G401.6 (cell line): ENCODE measurements around the gene MYH11.
"Not testable (repeated sequence)": the region's sequence is repeated elsewhere in the genome, so short reads cannot be mapped to it uniquely, and the experiment has no call there.

Experiments used
- FAIRE-seq: peaks from 2 replicates; lab custom pipeline; 2012; peaks lifted over from hg19 to GRCh38; lab: Jason Lieb, UNC

Gene MYH11

DNA sequence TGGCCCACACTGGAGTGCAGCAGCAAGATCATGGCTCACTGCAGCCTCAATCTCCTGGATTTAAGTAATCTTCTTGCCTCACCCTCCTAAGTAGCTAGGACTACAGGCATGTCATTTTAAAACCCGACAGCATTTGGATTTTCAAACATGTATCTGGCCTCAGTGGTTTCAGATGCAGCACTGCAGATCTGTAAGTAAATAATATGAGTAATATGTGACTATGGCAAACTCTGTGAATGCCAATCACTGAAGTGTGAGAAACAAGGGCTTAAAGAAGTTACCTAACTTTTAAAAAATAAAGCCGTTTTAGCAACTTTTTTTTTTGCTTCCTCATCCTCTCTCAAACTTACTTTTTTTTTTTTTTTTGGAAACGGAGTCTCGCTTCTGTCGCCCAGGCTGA lies 19.7 kb upstream of the MYH11 start:
- FAIRE-seq, result no peak

DNA sequence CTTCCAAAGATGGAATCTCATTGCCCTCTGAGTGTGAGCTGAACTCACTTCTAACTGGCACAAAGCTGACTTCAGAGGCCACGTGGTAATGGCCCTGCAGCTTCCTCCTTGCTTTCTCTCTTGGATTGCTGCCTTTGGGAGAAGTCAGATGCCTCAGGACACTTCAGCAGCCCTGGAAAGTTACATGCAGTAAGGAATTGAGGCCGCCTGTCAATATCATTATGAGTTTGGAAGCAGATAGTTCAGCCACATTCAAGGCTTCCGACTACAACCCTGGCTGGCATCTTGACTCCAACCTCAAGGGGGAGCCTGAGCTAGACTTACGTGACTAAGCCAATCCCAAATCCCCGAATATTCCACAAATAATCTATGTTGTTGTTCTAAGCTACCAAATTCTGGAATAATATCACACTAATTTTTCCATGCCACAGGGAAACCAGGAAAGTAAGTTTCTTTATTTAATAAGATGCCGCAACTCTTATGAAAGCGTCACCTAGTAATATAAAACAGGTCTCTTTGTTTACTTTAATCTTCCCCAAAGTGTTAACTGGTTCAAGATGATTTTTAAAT lies 18.0 kb upstream of the MYH11 start:
- FAIRE-seq, result peak; percentile 90

DNA sequence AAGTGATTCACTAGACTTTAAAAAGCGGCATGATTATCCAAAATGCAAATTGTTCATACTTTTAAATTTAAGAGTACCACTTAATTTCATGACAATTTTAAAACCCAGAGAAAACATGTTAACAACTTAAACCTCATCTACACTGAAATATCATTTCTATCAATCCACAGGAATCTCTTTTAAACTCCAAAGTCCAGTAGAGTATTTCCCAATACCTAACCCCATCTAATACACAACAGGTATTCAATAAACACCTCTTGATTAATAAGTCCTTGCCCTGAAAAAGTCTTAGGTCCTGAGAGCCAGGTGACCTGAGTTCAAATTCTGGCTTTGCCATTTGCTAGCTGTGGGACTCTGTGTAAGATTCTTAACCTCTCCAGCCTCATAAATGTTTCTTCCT lies 16.9 kb upstream of the MYH11 start:
- FAIRE-seq, result no peak

DNA sequence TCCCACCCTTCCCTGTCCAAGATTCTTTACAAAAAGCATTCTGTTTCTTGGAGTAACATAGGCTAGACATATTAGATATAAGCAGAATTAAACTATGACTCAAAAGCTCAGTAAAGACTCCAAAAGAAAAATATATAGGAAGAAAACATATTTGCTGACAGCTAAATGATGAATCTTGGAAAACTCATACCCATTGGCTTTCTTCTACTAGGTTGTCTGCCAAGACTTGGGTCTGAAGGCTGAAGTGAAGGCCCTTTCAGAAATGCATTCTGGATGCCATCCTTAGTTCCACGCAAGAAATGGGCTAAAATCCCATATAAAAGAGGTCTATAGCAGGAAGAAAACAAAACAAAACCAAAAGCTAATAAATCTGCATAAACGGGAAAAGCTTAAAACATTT lies 16.5 kb upstream of the MYH11 start:
- FAIRE-seq, result no peak

DNA sequence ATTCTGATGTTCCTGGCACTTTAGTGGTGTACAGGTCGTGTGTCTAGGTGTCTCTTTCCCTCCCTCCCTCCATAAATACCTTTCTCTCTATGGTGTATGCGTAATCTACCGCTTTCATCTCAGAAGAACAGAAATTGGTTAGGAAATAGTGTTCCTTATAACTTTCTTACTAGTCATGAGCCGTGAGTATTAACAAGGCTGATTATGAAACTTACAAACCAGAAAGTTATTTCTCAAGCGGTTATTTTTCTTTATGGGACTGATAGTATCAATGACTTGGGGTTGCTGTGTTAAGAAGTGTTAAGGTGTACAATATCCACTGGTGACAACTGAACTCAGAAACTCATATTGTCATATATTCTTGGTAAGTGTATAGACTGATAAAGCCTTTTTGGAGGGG lies 13.2 kb upstream of the MYH11 start:
- no peak for FAIRE-seq

DNA sequence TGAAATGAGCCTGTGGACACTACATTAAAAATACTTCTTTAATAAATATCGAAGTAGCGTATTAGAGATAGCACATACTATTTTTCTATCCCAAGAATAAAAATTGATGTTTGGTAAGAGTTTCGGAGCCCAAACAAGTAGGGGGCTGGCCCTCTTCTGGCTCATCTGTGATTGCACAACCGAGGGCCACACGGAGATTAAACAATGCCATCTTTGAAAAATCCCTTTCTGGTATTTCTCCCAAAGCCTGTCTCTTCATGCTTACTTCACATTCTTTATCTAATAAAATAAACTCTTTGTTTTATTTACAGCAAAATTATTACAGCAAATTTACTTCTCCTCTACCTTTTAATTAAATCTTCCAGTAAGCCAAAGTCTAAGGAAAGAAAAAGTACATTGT lies 9.6 kb upstream of the MYH11 start:
- FAIRE-seq, result no peak

DNA sequence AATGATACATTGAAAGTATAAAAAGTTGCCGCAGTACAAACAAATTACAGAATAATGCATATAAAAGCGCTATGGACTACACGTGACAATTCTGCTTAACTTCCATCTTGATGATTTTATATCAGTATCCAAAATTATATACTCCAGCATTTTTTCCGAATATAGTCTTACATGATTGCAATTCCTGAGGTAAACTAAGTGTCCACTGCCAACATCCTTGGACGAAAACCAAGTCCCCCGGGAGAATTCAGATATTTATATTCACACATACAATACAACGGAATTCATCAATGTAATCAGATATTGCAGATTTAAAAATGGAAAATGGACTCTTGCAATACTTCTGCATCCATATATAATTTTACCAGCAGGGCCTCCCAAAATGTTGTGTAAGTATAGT lies 8.9 kb upstream of the MYH11 start:
- no peak for FAIRE-seq

DNA sequence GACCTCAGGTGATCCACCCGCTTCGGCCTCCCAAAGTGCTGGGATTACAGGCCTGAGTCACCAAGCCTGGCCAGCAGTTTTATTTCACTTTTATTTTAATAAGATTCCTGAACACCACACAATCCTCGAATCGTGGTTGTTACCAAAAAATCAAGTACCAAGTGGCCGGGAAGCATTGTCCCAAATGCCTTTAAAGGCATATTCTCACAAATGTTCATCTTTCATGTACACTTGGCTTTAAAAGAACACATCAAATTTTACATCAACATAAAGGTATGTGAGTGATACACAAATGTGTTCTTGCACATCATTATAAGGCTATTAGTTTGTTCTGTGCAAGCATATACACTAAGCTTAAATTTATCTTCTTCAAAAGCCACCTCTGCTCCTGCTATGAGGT lies 8.1 kb upstream of the MYH11 start:
- FAIRE-seq, result no peak

DNA sequence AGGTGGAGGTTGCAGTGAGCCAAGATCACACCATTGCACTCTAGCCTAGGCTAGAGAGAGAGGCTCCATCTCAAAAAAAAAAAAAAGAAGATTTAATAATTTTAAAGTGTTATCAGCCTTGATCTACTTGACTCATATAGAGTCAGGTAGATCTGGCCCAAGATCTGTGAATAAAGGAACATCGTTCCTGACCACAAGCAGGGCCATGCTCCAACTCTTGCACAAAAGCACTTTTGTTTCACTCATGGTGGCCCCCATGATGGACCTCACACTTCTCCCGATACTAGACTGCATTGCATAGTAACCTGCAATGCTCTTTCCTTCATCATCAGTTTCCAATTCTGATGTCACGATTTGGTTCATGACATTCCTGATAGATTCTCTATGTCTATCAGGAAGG lies 5.2 kb upstream of the MYH11 start:
- FAIRE-seq, result no peak

DNA sequence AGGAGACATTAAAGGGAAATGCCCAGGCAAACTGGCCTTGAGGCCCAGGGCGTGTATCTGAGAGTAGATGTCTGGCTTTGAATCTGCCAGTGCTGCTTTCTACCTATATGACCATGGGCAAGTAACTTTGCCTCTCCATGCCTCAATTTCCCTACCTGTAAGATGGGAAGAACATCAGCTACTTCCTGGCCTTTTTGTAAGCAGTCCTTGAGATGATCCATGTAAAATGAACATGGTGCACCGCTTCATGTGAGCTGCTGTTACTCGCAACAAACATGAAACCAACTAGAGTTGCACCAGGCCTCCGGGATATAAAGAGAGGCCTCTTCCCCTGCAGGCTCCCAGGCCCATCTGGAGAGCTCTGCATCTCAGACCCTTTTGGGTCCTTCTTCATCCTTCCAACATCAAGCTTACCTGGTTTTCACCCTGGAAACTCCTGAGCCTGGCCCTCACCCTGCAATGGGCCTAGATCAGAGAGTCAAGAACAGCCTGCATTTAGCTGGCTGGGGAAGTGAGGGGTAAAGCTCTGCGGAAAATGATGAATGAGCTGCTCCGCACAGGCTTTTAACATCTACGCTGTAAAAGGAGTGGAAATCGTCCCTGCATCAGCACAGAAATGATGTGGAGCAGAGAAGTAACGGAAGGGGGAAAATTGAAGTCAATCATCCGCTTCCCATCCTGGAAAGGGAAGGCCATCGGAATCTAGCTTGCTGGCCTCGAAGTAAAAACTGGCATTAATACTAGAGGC lies 2.3 kb upstream of the MYH11 start:
- FAIRE-seq, result no peak

DNA sequence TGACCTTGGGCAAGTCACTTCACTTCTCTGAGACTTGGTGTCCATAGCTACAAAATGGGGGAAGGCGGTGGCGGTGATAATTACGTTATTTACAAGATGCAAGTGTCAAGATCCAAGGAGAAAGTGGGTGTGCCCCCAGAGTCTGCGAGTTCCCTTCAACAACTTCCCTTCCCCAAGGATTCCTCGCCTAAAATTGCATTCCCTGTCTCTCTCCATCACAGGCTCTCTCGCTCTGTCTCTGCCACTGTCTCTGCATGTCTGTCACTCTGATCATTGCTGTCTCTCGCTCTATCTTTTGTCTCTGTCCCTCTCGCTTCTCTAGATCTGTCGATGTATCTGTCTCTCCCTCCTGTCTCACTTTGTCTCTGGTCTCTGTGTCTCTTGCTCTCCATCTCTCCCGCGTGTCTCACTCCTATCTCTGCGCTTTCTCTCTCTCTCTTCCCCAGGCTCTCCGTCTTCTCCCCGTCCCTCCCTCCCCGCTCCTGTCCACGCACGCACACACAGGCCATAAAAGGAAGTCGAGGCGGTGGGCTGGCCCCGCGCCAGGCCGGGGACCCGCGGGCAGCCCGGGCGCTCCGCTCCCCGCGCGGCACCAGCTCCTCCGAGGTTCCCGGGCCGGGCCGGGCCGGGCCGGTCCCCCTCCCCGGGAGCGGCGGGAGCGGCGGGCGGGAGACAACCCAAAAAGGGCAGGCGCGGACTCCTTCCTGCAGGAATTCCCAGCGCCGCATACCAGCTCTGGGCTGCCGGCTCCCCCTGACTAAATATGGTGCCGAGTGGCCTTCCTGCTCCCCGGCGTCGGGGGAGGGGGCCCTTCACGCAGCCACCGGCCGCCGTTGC lies 1.1 kb upstream of the MYH11 start:
- FAIRE-seq, result no peak

DNA sequence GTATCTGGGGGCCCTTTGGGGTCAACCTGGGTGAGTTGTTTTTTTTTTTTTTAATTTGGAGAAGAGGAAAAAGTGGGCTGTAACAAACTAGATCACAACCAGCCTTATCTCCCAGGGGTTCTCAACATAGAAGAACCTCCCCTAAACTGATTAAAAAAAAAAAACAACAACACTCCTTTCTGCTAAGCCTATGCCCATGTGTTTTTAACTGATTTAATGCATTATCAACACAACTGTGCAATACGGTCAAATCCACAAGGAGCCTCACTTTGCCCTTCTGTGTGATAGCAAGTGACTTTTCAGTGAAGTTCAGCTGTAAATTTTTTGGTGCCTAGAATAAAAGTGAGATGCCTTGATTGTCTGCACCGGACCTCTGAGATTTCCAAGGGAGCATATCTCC lies 646 bp downstream of the MYH11 start:
- FAIRE-seq, result no peak

DNA sequence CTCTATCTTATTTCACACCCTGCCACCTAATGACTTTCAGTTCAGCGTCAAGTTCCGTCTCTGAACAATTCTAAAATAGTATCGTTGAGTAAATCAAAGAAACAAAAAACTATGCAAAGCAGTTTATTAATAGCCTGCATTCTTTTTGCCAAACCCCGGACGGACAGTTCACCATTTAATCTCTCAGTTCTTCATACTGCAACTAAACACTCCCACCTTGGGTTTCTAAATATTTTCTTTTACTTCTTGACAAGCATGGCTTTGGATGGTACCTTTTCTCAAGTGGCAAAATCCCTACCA lies 1.2 kb downstream of the MYH11 start:
- FAIRE-seq, result no peak

DNA sequence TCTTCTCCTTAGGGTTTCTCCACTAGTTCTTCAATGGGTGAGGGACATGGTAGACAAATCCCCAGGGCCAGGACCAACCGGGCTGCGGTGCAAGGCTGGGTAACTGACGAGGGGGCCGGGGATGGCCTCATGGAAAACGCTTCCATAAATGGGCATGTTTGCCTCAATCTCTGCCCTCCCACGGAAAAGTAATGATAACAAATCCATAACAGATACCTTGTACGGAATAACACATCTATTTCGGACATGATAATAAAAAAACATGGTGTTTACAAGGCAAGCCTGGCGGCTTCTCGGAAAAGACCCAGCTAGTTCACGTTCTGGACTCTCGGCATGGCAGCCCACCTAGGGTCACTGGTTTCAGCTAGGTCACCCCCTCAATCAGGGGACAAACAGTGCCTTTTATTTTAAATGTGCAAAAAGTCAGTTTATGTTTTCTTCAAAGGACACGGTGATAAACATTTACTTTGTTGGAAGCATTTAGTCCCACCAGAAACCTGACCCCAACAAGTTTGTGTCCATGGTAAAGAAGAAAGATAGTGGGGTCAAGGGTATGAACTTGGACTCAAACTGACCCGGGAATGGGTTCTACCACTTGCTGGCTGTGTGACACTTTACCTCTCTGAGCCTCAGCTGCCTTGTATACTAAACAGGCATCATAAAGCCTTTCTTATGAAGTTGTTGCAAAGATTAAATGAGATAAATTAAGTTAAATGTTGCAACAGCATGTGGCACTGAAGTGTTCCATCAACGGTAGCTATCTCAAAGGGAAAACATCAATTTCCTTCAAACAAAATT lies 1.7 kb downstream of the MYH11 start:
- no peak for FAIRE-seq

DNA sequence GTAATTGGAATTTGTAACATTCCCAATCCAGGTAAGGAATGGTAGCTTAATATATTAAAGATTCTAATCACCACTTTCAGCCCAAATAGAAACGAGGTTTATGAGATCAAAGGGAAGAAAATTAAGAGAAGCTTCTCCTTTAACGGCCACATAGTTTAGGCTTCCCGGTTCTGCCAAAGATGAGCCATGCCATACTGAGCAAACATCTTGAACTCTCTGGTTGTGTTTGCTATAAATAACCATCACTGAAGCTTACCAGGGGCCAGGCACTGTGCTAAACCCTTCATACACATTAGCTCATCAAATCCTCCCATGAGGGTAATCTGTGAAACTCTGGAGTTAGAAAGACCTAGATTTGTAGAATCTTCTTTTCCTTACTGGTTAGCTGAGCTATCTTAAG lies 2.8 kb downstream of the MYH11 start:
- FAIRE-seq, result no peak

DNA sequence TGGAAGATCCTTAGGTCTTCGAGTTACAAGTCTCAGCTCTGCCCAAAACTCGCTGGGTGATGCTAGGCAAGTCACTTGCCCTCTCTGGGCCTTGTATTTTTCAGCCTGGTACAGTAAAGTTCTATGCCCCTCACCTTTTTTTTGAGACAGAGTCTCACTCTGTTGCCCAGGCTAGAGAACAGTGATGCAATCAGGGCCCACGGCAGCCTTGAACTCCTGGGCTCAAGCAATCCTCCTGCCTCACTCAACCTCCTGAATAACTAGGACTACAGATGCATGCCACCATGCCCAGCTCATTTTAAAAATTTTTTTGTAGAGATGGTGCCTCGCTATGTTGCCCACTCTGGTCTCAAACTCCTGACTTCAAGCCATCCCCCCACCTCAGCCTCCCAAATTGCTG lies 3.8 kb downstream of the MYH11 start:
- no peak for FAIRE-seq

DNA sequence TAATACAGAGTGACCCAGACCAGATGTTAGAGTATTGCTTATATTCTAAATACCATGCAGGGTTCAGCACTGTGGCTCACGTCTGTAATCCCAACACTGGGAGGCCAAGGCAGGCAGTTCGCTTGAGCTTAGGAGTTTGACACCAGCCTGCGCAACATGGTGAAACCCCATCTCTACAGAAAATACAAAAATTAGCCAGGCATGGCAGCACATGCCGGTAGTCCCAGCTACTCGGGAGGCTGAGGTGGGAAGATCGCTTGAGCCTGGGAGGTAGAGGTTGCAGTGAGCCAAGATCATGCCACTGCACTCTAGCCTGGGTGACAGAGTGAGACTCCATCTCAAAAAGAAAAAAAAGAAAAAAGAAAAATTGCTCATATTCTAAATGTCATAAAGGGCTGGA lies 6.3 kb downstream of the MYH11 start:
- FAIRE-seq, result not testable (repeated sequence)

DNA sequence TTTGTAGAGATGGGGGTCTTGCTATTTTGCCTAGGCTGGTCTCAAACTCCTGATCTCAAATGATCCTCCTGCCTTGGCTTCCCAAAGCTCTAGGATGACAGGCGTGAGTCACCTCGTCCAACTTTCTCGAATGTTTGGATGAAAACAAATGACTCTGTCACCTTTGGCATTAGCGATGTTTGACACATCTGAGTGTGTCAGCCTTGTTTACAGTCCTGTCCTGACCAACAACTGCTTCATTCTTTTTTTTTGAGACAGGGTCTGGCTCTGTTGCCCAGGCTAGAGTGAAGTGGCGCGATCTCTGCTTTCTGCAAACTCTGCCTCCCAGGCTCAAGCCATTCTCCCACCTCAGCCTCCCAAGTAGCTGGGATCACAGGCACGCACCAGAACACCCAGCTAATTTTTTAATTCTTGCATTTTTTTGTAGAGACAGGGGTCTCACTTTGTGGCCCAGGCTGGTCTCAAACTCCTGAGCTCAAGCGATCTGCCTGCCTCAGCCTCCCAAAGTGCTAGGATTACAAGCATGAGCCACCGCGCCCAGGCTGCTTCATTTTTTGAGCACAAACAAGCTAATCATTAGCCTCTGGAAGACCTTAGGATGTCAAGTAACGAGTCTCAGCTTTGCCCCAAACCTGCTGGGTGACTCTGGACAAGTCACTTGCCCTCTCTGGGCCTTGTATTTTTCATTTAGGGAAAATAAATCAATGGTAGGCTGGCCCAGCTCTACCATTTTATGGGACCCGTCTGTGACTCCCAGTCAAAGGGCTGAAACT lies 7.4 kb downstream of the MYH11 start:
- FAIRE-seq, result no peak

DNA sequence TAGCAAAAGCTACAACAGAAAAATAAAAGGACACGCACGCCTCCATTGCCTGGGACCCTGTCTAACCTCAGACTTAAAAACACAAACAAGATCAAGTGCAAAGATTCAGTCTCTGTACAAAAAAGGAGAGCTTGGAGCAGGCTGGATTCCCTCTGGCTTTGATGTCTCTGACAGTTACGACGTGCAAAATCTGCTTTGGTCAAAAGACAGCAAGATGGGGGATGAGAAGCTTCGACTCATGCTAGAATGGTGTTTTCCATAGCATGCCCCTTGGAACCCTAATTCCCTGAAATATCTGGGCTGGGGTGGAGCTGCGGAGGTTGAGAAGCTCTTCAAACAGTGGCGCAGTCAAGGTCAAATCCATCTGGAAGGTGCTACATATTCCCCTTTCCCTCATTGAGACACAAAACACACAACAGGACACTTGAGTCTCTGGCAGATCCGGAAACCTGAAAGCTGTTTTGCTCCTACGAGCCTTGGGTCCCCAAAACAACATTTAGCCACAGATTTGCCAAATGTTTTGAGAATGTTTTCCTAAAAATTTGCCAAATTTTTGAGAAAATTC lies 9.1 kb downstream of the MYH11 start:
- no peak for FAIRE-seq

DNA sequence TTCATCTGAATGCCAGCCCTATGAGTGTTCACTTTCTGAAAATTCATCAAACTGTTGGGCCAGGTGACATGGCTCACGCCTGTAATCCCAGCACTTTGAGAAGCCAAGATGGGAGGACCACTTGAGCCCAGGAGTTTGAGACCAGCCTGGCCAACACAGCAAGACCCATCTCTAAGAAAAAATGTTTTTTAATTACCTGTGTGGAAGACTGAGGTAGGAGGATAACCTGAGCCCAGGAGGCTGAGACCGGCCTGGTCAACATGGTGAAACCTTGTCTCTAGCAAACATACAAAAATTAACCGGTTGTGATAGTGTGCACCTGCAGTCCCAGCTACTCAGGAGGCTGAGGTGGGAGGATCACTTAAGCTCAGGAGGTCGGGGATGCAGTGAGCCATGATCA lies 10.3 kb downstream of the MYH11 start:
- no peak for FAIRE-seq

DNA sequence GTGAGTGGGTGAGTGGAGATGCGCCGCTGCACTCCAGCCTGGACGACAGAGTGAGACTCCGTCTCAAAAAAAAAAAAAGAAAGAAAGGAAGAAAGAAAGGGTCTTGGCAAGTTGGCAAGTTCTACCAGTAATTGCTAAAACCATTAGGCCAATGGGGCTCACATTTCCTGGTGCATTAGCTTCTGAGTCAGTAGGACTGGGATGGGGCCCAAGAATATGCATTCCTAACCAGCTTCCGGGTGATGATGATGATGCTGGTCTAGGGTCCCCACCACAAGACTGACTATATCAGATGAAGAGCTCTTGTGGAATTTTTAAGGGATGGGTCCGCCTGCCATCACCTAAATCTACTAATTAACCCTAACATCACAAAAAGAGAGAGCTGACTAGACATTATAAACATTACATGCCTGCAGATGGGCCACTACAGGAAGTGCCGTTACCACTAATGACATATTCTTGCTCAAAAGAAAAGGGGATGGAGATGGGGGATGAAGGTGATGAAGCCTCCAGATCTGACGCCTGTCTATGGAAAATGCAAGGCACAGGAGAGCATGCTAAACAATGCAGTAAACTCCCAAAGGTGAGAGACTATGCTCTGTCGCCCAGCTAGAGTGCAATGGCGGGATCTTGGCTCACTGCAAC lies 13.1 kb downstream of the MYH11 start:
- FAIRE-seq, result no peak
